DOHH2 (cell line): ENCODE measurements around the gene WDR31.

Experiments used
- H3F3A ChIP-seq: fragments of 200-600 bp; sonication (generic), shearing (Covaris generic); 2 replicates; pipeline ENCODE4 v1.6.0; 2016; ENCODE audit warnings: antibody characterized with exemption, mild to moderate bottlenecking; ENCODE audit not compliant: control insufficient read depth, insufficient read depth
- H3K27ac ChIP-seq: fragments of 200-600 bp; sonication (generic); 2 replicates; pipeline ENCODE4 v1.5.1; 2014; ENCODE audit warnings: low read depth, mild to moderate bottlenecking, low read length, moderate library complexity
- H3K27me3 ChIP-seq: fragments of 200-600 bp; sonication (generic); 2 replicates; pipeline ENCODE4 v1.6.1; 2014; ENCODE audit warnings: mild to moderate bottlenecking, low read length, mixed read lengths; ENCODE audit not compliant: control insufficient read depth
- H3K36me3 ChIP-seq: fragments of 200-600 bp; sonication (generic); 2 replicates; pipeline ENCODE4 v1.6.1; 2014; ENCODE audit warnings: mild to moderate bottlenecking, low read length, moderate library complexity, mixed read lengths; ENCODE audit not compliant: control insufficient read depth
- H3K4me1 ChIP-seq: fragments of 200-600 bp; sonication (generic); 2 replicates; pipeline ENCODE4 v1.6.1; 2014; ENCODE audit warnings: mild to moderate bottlenecking, low read length, mixed read lengths; ENCODE audit not compliant: control insufficient read depth
- H3K4me2 ChIP-seq: fragments of 200-600 bp; sonication (generic); 2 replicates; pipeline ENCODE4 v1.6.0; 2014; ENCODE audit warnings: mild to moderate bottlenecking, low read length, moderate library complexity
- H3K4me3 ChIP-seq: fragments of 200-600 bp; sonication (generic); 2 replicates; pipeline ENCODE4 v1.5.1; 2014; ENCODE audit warnings: mild to moderate bottlenecking, low read length, mixed read lengths
- H3K79me2 ChIP-seq: fragments of 200-600 bp; sonication (generic); 2 replicates; pipeline ENCODE4 v1.6.1; 2014; ENCODE audit warnings: mild to moderate bottlenecking, low read length, mixed read lengths; ENCODE audit not compliant: control insufficient read depth
- H3K9me2 ChIP-seq: fragments of 200-600 bp; sonication (generic); replicated peaks from 2 replicates; pipeline ENCODE4 v1.6.1; 2014; ENCODE audit warnings: mild to moderate bottlenecking, low read length, mixed read lengths; ENCODE audit not compliant: control insufficient read depth
- H3K9me3 ChIP-seq: fragments of 200-600 bp; sonication (generic); 2 replicates; pipeline ENCODE4 v1.6.1; 2014; ENCODE audit warnings: antibody characterized with exemption, low read length, mixed read lengths; ENCODE audit not compliant: control insufficient read depth, insufficient read depth
- H4K20me1 ChIP-seq: fragments of 200-600 bp; sonication (generic); 2 replicates; pipeline ENCODE4 v1.6.0; 2014; ENCODE audit warnings: low read depth, mild to moderate bottlenecking, antibody characterized with exemption, low read length, moderate library complexity; ENCODE audit not compliant: control insufficient read depth, insufficient read depth
- CTCF ChIP-seq: fragments of 200-600 bp; sonication (generic); IDR thresholded peaks from one replicate; pipeline ENCODE4 v1.5.1; 2014; ENCODE audit warnings: antibody characterized with exemption, mild to moderate bottlenecking, low read depth, low read length; ENCODE audit not compliant: poor library complexity, severe bottlenecking
- EZH2phosphoT487 ChIP-seq: fragments of 200-600 bp; sonication (generic); IDR thresholded peaks from 2 replicates; pipeline ENCODE4 v1.6.1; 2017; ENCODE audit warnings: borderline replicate concordance, mild to moderate bottlenecking, antibody characterized with exemption, low read length, moderate library complexity, mixed read lengths

Gene WDR31

GRCh38 chr9:113363336-113363735, 23.3 kb upstream of the WDR31 start:
- no peak overlapping the region for H3K27ac ChIP-seq
- H3F3A ChIP-seq = no peaks in the 10 kb centered on the region

DNA sequence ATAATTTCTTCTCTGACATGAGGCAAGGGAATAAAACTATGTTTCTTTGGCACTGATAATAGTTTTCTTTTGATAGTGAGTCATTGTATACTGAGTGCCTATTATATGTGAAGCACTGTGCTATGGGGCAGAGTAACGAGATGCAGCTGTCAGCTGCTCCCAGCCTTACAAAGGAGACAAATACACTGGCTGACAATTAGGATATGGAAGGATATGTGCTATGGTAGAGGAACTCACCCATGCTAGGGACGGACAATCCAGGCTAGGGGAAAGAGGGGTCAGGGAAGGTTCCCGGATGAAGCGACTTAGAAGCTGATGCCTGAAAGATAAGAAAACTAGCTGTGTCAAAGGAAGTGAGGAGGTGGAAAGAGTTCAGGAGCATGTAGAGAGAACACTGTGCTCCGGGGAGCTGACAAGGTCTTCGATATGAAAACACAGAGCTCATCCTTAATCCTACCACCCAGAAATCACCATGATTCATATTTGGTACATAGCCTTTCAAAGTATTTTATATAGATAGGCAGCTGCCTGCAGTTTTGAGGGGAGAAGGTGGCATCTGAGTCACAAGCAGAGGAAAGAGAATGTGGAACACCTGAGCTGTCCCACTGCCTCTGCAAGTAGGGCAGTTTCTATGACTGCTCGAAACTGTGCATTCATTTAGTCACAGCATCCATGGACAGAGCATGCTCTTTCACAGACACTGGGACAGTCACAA, 21.4 kb upstream of the WDR31 start:
- H3K4me2 ChIP-seq = no peak overlapping the region
- no peak overlapping the region for H3K27ac ChIP-seq
- no peak for TF ChIP-seq EZH2phosphoT487
- TF ChIP-seq CTCF = no peak
- no peaks in the 10 kb centered on the region for H3K9me3 ChIP-seq
- H4K20me1 ChIP-seq = no peaks in the 10 kb centered on the region
- H3K4me1 ChIP-seq = no peaks in the 10 kb centered on the region
- no peaks in the 10 kb centered on the region for H3K9me2 ChIP-seq
- no peaks in the 10 kb centered on the region for H3K36me3 ChIP-seq
- H3K4me3 ChIP-seq = no peak overlapping the region
- H3K27me3 ChIP-seq = peaks cover 17% of the 10 kb centered on the region
- H3F3A ChIP-seq = no peaks in the 10 kb centered on the region
- H3K79me2 ChIP-seq = no peaks in the 10 kb centered on the region

More at GRCh38 chr9:113363336-113363735, 23.3 kb upstream of the WDR31 start:
- Histone ChIP-seq H3K4me3 (no peak overlapping the region), H3K79me2 (no peaks in the 10 kb centered on the region), H3K36me3 (no peaks in the 10 kb centered on the region), H3K9me2 (no peaks in the 10 kb centered on the region), H3K4me1 (no peaks in the 10 kb centered on the region), H4K20me1 (no peaks in the 10 kb centered on the region), H3K4me2 (no peak overlapping the region), H3K9me3 (no peaks in the 10 kb centered on the region), H3K27me3 (peaks cover 9% of the 10 kb centered on the region)
- TF ChIP-seq CTCF (no peak), EZH2phosphoT487 (no peak)

- no peaks in the 10 kb centered on the region for H3K79me2 ChIP-seq
- H3K4me3 ChIP-seq = no peak overlapping the region
- H3F3A ChIP-seq = no peaks in the 10 kb centered on the region
- no peak overlapping the region for H3K27ac ChIP-seq
- H3K27me3 ChIP-seq = peaks cover 18% of the 10 kb centered on the region
- no peaks in the 10 kb centered on the region for H3K36me3 ChIP-seq
- H3K4me1 ChIP-seq = no peaks in the 10 kb centered on the region
- TF ChIP-seq EZH2phosphoT487 (no peak), CTCF (no peak)
- no peaks in the 10 kb centered on the region for H4K20me1 ChIP-seq
- no peaks in the 10 kb centered on the region for H3K9me2 ChIP-seq
- no peaks in the 10 kb centered on the region for H3K9me3 ChIP-seq
- no peak overlapping the region for H3K4me2 ChIP-seq
These were observed 20.3 kb upstream of the WDR31 start for GRCh38 chr9:113360242-113360842.
